HG03575 (cell line): ENCODE results near the gene PTPRG.

Source experiments
- ATAC-seq: cut with Tn5 transposase; IDR thresholded peaks from one replicate; pipeline ENCODE4 v1.9.1; 2021; ENCODE audit not compliant: unreplicated experiment, insufficient number of reproducible peaks, low FRiP score; ENCODE audit errors: extremely low read depth

PTPRG gene

DNA sequence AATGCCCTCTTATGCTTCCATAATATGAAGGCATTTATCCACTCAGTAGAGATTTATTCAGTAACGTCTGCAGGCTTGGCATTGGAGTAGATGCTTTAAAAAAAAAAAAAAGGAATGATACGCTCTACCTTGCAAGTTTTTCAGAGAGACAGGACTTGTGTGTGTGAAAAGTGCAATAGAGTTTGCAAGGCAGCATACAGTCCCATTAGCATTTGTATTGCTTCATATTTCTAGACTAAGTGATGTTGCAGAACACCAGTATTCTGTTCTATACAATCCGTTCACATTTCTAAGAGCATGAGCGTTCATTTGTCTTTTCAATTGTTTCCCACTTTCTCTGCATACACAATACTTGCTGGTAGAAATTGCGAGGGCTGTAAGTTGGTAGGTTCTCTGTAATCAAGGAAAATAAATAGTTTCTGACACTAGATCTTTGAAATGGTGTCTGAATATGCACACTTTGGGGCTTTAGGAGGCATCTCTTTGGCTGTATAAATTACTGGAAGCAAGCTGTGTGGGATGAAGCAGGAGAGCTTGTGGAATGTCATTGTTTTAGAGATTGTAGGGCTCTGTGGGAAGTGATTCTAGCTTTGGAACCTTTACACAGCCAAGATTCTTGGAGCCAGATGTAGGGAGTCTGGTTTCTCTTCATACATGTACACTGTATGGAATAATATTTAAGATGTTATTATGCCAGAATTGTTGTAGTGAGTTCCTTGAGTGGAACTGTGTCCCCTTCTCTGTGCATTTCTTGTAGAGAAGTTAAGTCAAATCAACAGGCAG, 549.3 kb downstream of the PTPRG start:
- ATAC-seq, result no peak

DNA sequence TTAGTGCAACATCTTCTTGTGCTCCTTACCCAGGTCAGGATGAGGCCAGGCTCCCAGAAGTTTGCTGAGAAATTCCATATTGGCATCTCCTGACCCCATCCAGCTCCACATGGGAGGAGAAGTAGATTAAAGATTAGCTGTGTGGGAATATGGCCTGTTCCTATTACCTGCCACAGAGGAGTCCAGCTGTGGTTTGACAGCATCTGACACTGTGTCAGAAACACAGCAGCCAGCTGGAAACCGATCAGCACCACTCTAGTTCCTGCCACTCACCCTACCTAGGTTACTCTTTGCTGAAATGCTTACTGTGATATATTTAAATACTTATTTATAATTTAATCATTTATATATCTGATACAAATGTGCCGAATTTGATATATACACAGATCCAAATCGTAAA, 551.7 kb downstream of the PTPRG start:
- ATAC-seq, result no peak

DNA sequence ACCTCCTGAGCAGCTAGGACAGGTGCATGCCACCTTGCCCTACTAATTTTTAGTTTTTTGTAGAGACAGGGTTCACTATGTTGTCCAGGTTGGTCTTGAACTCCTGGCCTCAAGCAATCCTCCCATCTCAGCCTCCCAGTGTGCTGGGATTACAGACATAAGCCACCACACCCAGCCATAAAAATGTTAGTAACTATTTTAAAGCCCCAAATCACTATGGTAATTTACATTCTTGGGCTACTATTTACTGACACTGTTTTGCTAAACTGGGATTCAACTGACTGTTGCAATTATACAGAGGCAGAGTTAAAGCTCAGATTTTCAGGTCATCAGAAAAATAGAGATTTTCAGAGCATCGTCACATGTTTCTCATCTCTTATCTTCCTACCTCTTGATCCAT, 553.4 kb downstream of the PTPRG start:
- ATAC-seq, result no peak

DNA sequence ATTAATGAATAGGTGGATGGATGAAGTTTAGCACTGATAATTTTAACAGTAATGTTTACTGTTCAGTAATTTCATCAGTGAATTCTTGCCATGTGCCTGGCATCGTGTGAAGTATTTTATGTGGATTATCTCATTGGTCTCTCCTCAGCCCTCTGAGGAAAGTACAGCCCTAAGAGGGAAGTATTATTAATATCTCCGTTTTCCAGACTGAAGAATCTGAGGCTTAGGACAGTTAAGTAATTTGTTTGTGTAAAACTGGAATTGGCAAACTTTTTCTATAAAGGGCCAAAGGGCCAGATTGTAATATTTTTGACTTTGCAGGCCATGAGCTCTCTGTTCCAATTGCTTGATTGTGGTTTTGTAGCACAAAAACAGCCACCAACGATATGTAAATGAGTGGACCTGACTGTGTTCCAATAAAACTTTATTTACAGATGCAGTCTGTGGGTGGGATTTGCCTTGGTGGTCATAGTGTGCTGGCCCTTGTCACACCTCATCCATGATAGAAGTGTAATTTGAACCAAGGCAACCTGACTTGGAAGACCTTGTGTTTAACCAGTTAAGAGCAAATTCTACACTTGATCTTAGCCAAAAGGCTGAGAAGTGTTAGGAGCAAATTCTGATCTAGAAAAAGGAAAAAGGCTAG, 556.7 kb downstream of the PTPRG start:
- no peak for ATAC-seq

DNA sequence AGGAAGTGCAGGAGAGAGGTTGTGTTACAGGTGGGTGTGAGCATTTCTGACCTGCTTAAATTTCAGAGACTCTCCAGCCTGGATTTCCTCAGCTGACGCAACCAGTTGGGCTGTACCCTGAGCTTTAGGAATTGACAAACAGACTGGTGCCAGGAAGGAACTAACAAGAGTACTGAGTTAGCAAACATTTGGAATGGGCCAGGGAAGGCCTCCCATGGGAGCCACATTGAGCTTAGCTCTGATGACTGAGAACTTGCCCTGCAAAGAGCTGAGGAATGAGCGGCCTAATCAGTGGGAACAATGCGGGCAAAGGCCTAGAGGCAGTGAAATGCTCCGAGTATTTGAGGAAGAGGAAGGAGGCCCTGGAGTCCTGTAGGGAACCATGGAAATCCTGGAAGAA, 557.8 kb downstream of the PTPRG start:
- ATAC-seq, result no peak

- no peak for ATAC-seq
Observed at GRCh38 chr3:62122819-62123218, 561.4 kb downstream of the PTPRG start.

DNA sequence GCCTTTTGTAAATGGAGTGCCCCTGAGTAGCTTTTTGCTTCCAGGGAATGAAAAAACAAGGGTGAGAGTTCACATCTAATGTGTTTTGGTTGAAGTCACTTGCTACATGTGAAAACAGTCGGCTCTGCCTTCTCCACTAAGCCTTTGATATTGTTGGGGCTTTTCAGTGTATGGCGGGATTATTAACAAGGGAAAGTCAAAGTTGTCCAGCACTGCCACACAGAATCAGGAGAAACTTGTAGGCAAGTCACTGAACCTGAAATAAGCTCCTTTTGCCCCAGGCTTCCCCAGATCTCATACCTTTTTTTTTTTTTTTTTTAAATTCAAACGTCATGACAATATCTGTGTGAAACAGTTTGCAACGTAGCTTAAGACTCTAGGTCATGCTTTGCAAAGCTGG, 564.0 kb downstream of the PTPRG start:
- ATAC-seq, result no peak

- no peak for ATAC-seq
Observed at GRCh38 chr3:62127116-62127515, 565.7 kb downstream of the PTPRG start.

GRCh38 chr3:62128051-62128450, 566.7 kb downstream of the PTPRG start:
- no peak for ATAC-seq

DNA sequence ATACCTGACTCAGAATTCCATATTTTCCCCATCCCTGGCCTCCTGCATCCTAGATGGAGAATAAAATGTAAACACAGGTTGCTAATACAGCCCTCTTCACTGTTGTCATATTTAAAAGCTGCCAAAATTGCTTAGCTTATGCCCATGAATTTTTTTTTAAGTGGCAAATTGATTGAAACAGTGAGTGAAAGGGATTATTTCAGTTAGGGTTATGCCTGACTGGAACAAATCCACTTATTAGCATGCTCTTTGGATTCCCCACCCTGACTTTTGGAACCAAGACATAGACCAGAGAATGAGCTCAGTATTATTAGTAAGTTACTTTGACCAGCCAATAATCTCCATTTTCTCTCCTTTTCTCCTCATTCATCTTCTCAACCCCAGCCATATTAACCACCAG, 567.3 kb downstream of the PTPRG start:
- no peak for ATAC-seq

- no peak for ATAC-seq
Observed at GRCh38 chr3:62131050-62131449, 569.7 kb downstream of the PTPRG start.

- no peak for ATAC-seq
Observed at GRCh38 chr3:62131620-62132019, 570.2 kb downstream of the PTPRG start.

GRCh38 chr3:62132027-62132602, 570.7 kb downstream of the PTPRG start:
- no peak for ATAC-seq

GRCh38 chr3:62133015-62133414, 571.6 kb downstream of the PTPRG start:
- no peak for ATAC-seq

GRCh38 chr3:62134061-62134496, 572.7 kb downstream of the PTPRG start:
- ATAC-seq, result no peak

- ATAC-seq, result no peak
Observed at GRCh38 chr3:62135741-62136140, 574.4 kb downstream of the PTPRG start.

DNA sequence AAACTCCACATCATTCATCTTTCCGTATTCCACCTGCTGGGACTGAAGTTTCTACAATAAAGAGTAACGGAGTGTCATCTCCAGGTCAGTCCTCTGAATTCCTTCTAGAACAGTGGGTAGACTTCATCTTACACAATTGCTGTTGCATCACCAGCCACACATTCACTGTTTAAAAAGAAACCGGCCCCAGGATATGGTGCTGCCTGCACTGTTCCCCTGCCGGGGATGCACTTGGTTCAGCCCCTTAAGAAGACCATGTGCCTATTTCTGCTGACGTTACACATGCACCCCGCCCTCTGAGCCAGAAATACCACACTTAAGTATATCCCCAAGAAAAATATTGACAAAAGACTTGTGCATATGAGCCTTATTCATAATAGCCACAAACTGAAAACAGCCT, 578.6 kb downstream of the PTPRG start:
- ATAC-seq, result no peak

DNA sequence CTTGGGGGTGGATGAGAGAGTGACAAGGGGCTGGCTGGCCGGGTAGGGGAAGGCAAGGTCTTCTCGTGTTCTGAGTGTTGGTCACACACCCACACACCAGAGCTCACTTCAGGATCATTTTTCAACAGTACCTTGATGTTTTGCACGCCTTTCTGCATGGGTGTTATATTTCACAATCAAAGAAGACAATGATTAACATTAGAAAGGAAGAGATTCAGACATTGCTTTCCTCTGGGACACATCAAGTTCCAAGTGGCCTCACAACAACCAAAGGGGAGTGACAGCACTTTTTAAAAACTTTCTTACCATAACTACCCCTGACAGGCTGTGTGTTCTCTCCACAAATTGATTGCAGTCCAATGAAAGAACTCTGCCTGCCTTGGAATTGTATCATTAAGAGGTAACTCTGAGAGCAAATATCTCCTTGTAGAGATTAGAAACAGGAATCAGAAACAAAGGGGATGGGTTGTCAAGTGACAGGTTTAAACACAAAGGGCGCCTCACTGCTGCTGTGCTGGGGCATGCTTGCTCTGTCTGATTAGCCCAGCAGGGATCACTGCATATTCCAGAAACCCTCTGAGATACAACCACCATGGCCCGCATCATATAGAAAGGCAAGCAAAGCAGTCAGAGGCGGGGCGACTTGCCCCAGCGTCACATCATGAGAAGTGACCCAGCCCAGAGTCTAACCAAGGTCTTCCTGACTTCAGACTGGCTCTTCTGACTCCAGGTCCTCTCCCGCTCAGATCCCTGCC, 581.1 kb downstream of the PTPRG start:
- ATAC-seq, result no peak

DNA sequence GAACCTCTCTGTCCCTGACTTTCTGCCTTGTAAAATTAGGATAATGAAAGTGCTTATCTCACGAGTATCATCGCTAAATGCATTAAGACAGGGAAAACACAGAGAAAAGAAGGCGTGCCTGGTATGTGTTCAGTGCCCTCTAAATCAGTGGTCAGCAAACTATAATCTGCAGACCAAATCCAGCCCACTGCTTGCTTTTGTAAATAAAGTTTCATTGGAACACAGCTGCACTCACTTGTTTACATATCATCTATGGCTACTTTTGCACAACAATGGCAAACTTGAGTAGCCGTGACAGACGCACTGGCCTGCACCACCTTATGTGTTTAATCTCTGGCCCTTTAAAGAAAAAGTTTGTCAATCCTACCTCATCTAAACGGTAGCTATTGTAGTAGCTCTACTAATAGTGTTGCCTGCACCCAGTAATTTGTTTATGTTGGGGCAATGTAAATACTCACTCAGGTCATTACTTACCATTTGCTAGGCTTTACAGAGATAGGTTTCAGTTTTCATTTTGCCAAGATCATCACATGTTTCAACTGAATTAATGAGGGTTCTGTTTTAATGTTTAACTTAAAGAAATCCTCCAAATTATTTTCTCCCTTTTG, 582.6 kb downstream of the PTPRG start:
- ATAC-seq, result no peak
